Activated CD8-positive, alpha-beta T cell treated with anti-CD3 and anti-CD28 coated beads for 36 hours (primary cell): Measurements from ENCODE around the gene RANBP2. TPM values are rescaled to one million over a fixed set of nuclear protein-coding genes. Genes with fewer than 3 reads are reported as not detected.
A peak's percentile ranks its signal among the peaks of the same experiment; 100 is the strongest.
"Not testable (repeated sequence)": the region's sequence is repeated elsewhere in the genome, so short reads cannot be mapped to it uniquely, and the experiment has no call there.

Source experiments
- ATAC-seq: fragments of 200-7000 bp; cut with Tn5 transposase; one replicate; pipeline ENCODE4 v1.10.0; 2021; ENCODE audit warnings: mild to moderate bottlenecking, moderate library complexity
- CTCF ChIA-PET: fragments of 350-600 bp; sonication (Branson Sonifier 250); formaldehyde crosslinking; loops from one replicate; lab custom pipeline; 2021; ENCODE audit warnings: antibody characterized with exemption; lab: Charles Lee
- POLR2A ChIA-PET: fragments of 350-600 bp; sonication (Branson Sonifier 250); formaldehyde crosslinking; loops from one replicate; lab custom pipeline; 2021; ENCODE audit warnings: antibody characterized with exemption; lab: Charles Lee
- DNase-seq: peaks from one replicate; pipeline ENCODE4 v3.0.0-alpha.2; 2020
- H3K27ac Mint-ChIP-seq: one replicate; pipeline ENCODE4 v1.8.0; 2021; ENCODE audit warnings: mild to moderate bottlenecking, mixed read lengths
- H3K27me3 Mint-ChIP-seq: one replicate; pipeline ENCODE4 v1.8.0; 2021; ENCODE audit warnings: mixed read lengths
- H3K36me3 Mint-ChIP-seq: one replicate; pipeline ENCODE4 v1.8.0; 2021; ENCODE audit warnings: low read depth, mixed read lengths
- H3K4me1 Mint-ChIP-seq: one replicate; pipeline ENCODE4 v1.8.0; 2021; ENCODE audit warnings: low read depth, mixed read lengths
- H3K4me3 Mint-ChIP-seq: one replicate; pipeline ENCODE4 v1.8.0; 2021; ENCODE audit warnings: mild to moderate bottlenecking, moderate library complexity, mixed read lengths
- H3K9me3 Mint-ChIP-seq: one replicate; pipeline ENCODE4 v1.8.0; 2021; ENCODE audit warnings: mixed read lengths
- intact Hi-C: fragments of 100-400 bp; cut with micrococcal nuclease; formaldehyde crosslinking; loops from one replicate; pipeline ENCODE4 v1.10.0; 2022
- total RNA-seq, 2 experiments: library from RNA; stranded (reverse); gene quantifications; one replicate each; pipeline ENCODE4 v1.2.3, GENCODE V29; 2021
- TF ChIP-seq, protein P1 (sequence below): fragments of 200-600 bp; IDR thresholded peaks from one replicate; pipeline ENCODE4 v1.8.0; 2022; ENCODE audit warnings: antibody characterized with exemption, mild to moderate bottlenecking

The RANBP2 gene
- total RNA-seq, 2 experiments from 2014 or later, result 69.6 to 71.3 TPM

DNA sequence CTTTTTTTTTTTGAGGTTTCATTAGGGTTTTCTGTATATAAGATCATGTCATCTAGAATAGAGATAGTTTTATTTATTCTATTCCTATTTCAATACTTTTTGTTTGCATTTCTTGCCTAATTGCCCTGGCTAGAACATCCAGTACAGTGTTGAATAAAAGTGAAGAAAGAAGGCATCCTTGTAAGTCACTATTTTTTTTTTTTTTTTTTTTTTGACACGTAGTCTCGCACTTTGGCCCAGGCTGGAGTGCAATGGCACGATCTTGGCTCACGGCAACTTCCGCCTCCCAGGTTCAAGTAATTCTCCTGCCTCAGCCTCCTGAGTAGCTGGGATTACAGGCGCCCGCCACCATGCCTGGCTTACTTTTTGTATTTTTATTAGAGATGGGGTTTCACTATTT lies 27.8 kb upstream of the RANBP2 start:
- H3K4me1 Mint-ChIP-seq, result no peaks in the 10 kb centered on the region
- no peak overlapping the region for H3K27ac Mint-ChIP-seq
- H3K27me3 Mint-ChIP-seq, result no peaks in the 10 kb centered on the region
- TF ChIP-seq, protein P1, sequence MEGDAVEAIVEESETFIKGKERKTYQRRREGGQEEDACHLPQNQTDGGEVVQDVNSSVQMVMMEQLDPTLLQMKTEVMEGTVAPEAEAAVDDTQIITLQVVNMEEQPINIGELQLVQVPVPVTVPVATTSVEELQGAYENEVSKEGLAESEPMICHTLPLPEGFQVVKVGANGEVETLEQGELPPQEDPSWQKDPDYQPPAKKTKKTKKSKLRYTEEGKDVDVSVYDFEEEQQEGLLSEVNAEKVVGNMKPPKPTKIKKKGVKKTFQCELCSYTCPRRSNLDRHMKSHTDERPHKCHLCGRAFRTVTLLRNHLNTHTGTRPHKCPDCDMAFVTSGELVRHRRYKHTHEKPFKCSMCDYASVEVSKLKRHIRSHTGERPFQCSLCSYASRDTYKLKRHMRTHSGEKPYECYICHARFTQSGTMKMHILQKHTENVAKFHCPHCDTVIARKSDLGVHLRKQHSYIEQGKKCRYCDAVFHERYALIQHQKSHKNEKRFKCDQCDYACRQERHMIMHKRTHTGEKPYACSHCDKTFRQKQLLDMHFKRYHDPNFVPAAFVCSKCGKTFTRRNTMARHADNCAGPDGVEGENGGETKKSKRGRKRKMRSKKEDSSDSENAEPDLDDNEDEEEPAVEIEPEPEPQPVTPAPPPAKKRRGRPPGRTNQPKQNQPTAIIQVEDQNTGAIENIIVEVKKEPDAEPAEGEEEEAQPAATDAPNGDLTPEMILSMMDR, result no peak
- ATAC-seq (no peak), DNase-seq (no peak)
- H3K36me3 Mint-ChIP-seq, result no peaks in the 10 kb centered on the region
- no peak overlapping the region for H3K4me3 Mint-ChIP-seq
- CTCF ChIA-PET, result interaction anchor here (0.9 kb wide), 1 partner anchor 10 kb away, joined by 3 read pairs; no protein-coding TSS in a partner anchor
- POLR2A ChIA-PET, result no interaction called here
- no peaks in the 10 kb centered on the region for H3K9me3 Mint-ChIP-seq
- intact Hi-C loops, result no loop called here

- ChIA-PET CTCF (interaction anchor here (0.8 to 1.3 kb wide), 2 partner anchors 9 to 65 kb away, joined by 3 read pairs; no protein-coding TSS in a partner anchor), POLR2A (no interaction called here)
- Mint-ChIP-seq H3K27ac (no peak overlapping the region), H3K4me3 (no peak overlapping the region), H3K9me3 (no peaks in the 10 kb centered on the region), H3K27me3 (no peaks in the 10 kb centered on the region), H3K36me3 (no peaks in the 10 kb centered on the region), H3K4me1 (no peaks in the 10 kb centered on the region)
- ATAC-seq, result no peak
- intact Hi-C loops, result no loop called here
- DNase-seq, result no peak
- TF ChIP-seq, protein P1, result no peak
Observed at GRCh38 chr2:108701208-108701607, 18.1 kb upstream of the RANBP2 start.

DNA sequence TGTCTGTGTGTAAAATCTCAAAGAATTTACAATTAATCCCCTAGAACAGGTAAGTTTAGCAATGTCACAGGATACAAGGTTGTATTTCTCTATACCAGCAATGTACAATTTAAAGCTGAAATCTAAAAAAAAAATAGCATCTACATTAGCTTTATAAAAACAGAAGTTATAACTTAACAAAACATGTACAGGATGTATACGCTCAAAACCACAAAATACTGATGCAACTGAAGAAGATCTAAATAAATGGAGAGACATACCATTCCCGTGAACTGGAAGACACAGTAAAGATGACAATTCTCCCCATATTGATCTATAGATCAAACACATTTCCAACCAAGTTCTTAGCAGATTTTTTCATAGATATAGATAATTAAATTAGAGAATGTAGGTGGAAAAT lies 17.5 kb upstream of the RANBP2 start:
- Mint-ChIP-seq H3K36me3 (no peaks in the 10 kb centered on the region), H3K4me3 (no peak overlapping the region), H3K9me3 (no peaks in the 10 kb centered on the region), H3K4me1 (no peaks in the 10 kb centered on the region), H3K27me3 (no peaks in the 10 kb centered on the region), H3K27ac (no peak overlapping the region)
- ChIA-PET POLR2A (no interaction called here), CTCF (interaction anchor here (0.6 to 1.4 kb wide), 4 partner anchors 10 to 133 kb away, joined by 3 read pairs; no protein-coding TSS in a partner anchor)
- intact Hi-C loops, result no loop called here
- DNase-seq, result no peak
- TF ChIP-seq, protein P1, result no peak
- ATAC-seq, result no peak

- Mint-ChIP-seq H3K4me3 (no peak overlapping the region), H3K4me1 (no peaks in the 10 kb centered on the region), H3K9me3 (peaks cover 10% of the 10 kb centered on the region), H3K27me3 (no peaks in the 10 kb centered on the region), H3K36me3 (peaks cover 3% of the 10 kb centered on the region), H3K27ac (no peak overlapping the region)
- DNase-seq, result no peak
- ChIA-PET POLR2A (no interaction called here), CTCF (no interaction called here)
- TF ChIP-seq, protein P1, result no peak
- no peak for ATAC-seq
- intact Hi-C loops, result no loop called here
Observed at GRCh38 chr2:108704871-108705270, 14.4 kb upstream of the RANBP2 start.

GRCh38 chr2:108707300-108707699 lies 12.0 kb upstream of the RANBP2 start:
- intact Hi-C loops, result no loop called here
- peaks cover 10% of the 10 kb centered on the region for H3K9me3 Mint-ChIP-seq
- H3K4me1 Mint-ChIP-seq, result no peaks in the 10 kb centered on the region
- no peaks in the 10 kb centered on the region for H3K27me3 Mint-ChIP-seq
- ATAC-seq (no peak), DNase-seq (no peak)
- TF ChIP-seq, protein P1, result no peak
- peaks cover 3% of the 10 kb centered on the region for H3K36me3 Mint-ChIP-seq
- no peak overlapping the region for H3K4me3 Mint-ChIP-seq
- ChIA-PET CTCF (interaction anchor here (1.0 kb wide), 1 partner anchor 281 kb away, joined by 3 read pairs; no protein-coding TSS in a partner anchor), POLR2A (no interaction called here)
- no peak overlapping the region for H3K27ac Mint-ChIP-seq

DNA sequence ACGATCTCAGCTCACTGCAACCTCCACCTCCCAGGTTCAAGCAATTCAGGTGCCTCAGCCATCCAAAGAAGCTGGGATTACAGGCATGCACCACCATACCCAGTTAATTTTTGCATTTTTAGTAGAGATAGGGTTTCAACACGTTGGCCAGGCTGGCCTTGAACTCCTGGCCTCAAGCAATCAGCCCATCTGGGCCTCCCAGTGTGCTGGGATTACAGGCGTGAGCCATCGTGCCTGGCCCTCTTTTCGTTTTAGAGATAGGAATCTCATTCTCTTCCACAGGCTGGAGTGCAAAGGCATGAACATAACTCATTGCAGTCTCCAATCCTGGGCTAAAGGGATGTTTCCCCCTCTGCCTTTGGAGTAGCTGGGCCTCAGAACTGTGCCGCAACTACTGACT lies 2.3 kb upstream of the RANBP2 start:
- H3K27ac Mint-ChIP-seq, ATAC-seq, H3K27me3 Mint-ChIP-seq, H3K4me3 Mint-ChIP-seq, H3K9me3 Mint-ChIP-seq, POLR2A ChIA-PET, intact Hi-C loops, DNase-seq, H3K4me1 Mint-ChIP-seq, H3K36me3 Mint-ChIP-seq: not testable (repeated sequence)
- CTCF ChIA-PET, result interaction anchor here (0.9 kb wide), 1 partner anchor 69 kb away, joined by 3 read pairs; no protein-coding TSS in a partner anchor

DNA sequence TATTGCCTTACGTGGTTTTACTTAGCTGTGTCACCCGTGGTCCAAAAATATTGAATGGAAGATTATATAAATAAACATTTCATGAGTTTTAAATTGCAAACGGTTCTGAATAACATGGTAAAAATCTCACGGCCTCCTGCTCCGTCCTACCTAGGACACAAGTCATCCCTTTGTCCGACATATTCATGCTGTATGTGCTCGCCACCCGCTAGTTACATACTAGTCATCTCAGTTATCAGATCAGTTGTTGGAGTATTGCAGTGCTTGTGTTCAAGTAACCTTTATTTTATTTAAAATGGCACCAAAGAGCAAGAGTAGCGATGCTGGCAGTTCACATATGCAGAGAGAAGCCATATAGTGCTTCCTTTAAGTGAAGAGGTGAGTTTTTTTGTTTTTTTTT lies 6.8 kb downstream of the RANBP2 start:
- H3K36me3 Mint-ChIP-seq, ATAC-seq, DNase-seq, H3K27me3 Mint-ChIP-seq, intact Hi-C loops, H3K9me3 Mint-ChIP-seq, H3K4me3 Mint-ChIP-seq, POLR2A ChIA-PET, H3K27ac Mint-ChIP-seq, CTCF ChIA-PET: not testable (repeated sequence)
- peaks cover 46% of the 10 kb centered on the region for H3K4me1 Mint-ChIP-seq

DNA sequence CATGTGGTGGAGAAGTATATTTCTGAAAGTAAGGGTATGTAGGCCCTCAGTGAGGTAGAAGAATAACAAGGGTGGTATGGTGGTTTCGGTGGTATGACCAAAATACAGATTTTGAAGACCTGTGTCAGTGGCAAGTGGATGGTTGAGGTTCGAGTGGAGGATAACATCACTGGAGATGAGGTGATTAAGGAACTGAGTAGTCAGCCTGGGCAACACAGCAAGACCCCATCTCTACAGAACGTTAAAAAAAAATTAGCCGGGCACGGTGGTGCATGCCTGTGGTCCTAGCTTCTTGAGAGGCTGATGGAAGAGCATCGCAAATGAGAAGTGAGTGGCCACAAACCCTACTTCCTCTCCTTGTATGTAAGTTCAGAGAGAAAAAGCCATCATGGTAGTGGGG lies 15.4 kb downstream of the RANBP2 start:
- H3K27ac Mint-ChIP-seq, result peak overlapping the region; percentile 55
- peaks cover 19% of the 10 kb centered on the region for H3K36me3 Mint-ChIP-seq

More for the DNA sequence above, 15.4 kb downstream of the RANBP2 start:
- ATAC-seq, CTCF ChIA-PET, intact Hi-C loops, H3K27me3 Mint-ChIP-seq, POLR2A ChIA-PET, H3K4me3 Mint-ChIP-seq, H3K4me1 Mint-ChIP-seq, H3K9me3 Mint-ChIP-seq, DNase-seq: not testable (repeated sequence)
